Breast epithelium (tissue), 3 donors: ENCODE measurements around the gene TRIM37.

Experiments
- POLR2A ChIP-seq: fragments of 450-650 bp; IDR thresholded peaks from one replicate; pipeline ENCODE4 v1.6.1; 2016; ENCODE audit warnings: antibody characterized with exemption, mild to moderate bottlenecking, moderate library complexity
- TF ChIP-seq, protein P1 (sequence below), 3 donors: fragments of 450-650 bp; IDR thresholded peaks; one replicate each; pipeline ENCODE4 v1.5.1; 2016 to 2017; ENCODE audit warnings: antibody characterized with exemption in 3 of 3, mild to moderate bottlenecking in 3 of 3, moderate library complexity in 3 of 3

DNA sequence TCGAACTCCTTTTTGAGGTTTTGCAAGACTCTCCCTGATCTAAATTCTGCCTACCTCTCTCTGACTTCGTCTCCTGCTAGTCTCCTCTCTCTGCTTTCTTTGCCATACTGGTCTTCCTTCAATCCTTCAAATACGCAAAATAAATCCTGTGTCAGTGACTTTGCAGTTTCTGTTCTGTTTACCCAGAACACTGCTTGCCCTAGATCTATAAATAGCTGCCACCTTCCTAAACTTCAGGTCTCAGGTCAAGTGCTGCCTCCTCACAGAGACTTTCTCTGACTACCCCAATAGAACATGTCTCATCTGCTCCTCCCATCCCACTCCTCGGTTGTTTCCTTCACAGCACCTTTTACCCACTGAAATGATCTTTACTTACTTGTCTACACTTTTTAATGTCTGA lies 78.9 kb downstream of the TRIM37 start:
- TF ChIP-seq, protein P1, sequence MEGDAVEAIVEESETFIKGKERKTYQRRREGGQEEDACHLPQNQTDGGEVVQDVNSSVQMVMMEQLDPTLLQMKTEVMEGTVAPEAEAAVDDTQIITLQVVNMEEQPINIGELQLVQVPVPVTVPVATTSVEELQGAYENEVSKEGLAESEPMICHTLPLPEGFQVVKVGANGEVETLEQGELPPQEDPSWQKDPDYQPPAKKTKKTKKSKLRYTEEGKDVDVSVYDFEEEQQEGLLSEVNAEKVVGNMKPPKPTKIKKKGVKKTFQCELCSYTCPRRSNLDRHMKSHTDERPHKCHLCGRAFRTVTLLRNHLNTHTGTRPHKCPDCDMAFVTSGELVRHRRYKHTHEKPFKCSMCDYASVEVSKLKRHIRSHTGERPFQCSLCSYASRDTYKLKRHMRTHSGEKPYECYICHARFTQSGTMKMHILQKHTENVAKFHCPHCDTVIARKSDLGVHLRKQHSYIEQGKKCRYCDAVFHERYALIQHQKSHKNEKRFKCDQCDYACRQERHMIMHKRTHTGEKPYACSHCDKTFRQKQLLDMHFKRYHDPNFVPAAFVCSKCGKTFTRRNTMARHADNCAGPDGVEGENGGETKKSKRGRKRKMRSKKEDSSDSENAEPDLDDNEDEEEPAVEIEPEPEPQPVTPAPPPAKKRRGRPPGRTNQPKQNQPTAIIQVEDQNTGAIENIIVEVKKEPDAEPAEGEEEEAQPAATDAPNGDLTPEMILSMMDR (IDR thresholded peaks at IDR 0.05) = no peak
- TF ChIP-seq POLR2A = no peak
